IPS-18a (cell line): ENCODE measurements around the gene DHTKD1.

Experiments used
- H3K27ac ChIP-seq: one replicate; pipeline ENCODE4 v1.5.1; 2013; ENCODE audit warnings: low read length
- H3K27me3 ChIP-seq: one replicate; pipeline ENCODE4 v1.6.1; 2013; ENCODE audit warnings: mild to moderate bottlenecking, low read length; ENCODE audit not compliant: control insufficient read depth, insufficient read depth
- H3K36me3 ChIP-seq: one replicate; pipeline ENCODE4 v1.6.1; 2013; ENCODE audit warnings: low read depth, low read length; ENCODE audit not compliant: control insufficient read depth
- H3K4me1 ChIP-seq: one replicate; pipeline ENCODE4 v1.6.1; 2013; ENCODE audit warnings: low read depth, low read length; ENCODE audit not compliant: control insufficient read depth
- H3K4me3 ChIP-seq: one replicate; pipeline ENCODE4 v1.5.1; 2013; ENCODE audit warnings: low read length
- H3K9ac ChIP-seq: one replicate; pipeline ENCODE4 v1.6.1; 2013; ENCODE audit warnings: mild to moderate bottlenecking, low read length, moderate library complexity
- H3K9me3 ChIP-seq: one replicate; pipeline ENCODE4 v1.6.1; 2013; ENCODE audit warnings: low read depth, low read length; ENCODE audit not compliant: control insufficient read depth

Gene DHTKD1

GRCh38 chr10:12068449-12069269 lies at the start of gene DHTKD1:
Gene DHTKD1 (plus strand): TSS chr10:12068954. CDS start chr10:12069034, 80 bp downstream.
- no peaks in the 10 kb centered on the region for H3K36me3 ChIP-seq
- peaks cover 8% of the 10 kb centered on the region for H3K4me1 ChIP-seq
- H3K27ac ChIP-seq: peak within 1 kb of the TSS; percentile 71
- peak within 1 kb of the TSS; percentile 93 for H3K9ac ChIP-seq
- no peaks in the 10 kb centered on the region for H3K27me3 ChIP-seq
- H3K4me3 ChIP-seq: peak within 1 kb of the TSS; percentile 71
- H3K9me3 ChIP-seq: no peaks in the 10 kb centered on the region

DNA sequence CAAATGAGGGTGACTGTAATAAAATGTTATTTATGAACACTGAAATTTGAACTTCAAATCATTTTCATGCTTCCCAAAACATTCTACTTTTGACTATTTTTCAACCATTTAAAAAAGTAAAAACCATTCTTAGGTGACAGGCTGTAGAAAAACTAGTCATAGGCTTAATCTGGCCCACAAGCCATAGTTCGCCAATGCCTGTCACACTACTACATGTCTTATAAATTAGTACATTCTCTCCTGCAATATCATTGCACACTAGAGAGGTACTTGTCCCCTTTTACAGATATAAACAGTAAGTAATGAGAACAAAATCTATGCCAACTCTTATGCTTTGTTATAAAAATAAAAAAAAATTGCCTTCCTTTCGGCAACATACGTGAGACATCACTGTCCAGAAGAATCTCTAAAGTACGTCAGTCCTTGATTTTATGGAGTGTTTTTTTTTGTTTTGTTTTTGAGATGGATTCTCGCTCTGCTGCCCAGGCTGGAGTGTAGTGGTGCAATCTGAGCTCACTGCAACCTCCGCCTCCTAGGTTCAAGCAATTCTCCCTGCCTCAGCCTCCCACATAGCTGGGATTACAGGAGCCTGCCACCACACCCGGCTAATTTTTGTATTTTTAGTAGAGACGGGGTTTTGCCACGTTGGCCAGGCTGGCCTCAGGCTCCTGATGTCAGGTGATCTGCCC lies 49.3 kb upstream of the DHTKD1 start:
- no peak overlapping the region for H3K9ac ChIP-seq
- H3K27me3 ChIP-seq: no peaks in the 10 kb centered on the region
- H3K9me3 ChIP-seq: no peaks in the 10 kb centered on the region
- H3K4me1 ChIP-seq: no peaks in the 10 kb centered on the region
- H3K4me3 ChIP-seq: no peak overlapping the region
- H3K27ac ChIP-seq: no peak overlapping the region
- no peaks in the 10 kb centered on the region for H3K36me3 ChIP-seq

- no peak overlapping the region for H3K27ac ChIP-seq
- H3K27me3 ChIP-seq: no peaks in the 10 kb centered on the region
- no peak overlapping the region for H3K4me3 ChIP-seq
- no peaks in the 10 kb centered on the region for H3K9me3 ChIP-seq
- no peaks in the 10 kb centered on the region for H3K4me1 ChIP-seq
- H3K9ac ChIP-seq: no peak overlapping the region
- no peaks in the 10 kb centered on the region for H3K36me3 ChIP-seq
Measured at GRCh38 chr10:12020574-12020973, 48.2 kb upstream of the DHTKD1 start.

- no peak overlapping the region for H3K9ac ChIP-seq
- no peaks in the 10 kb centered on the region for H3K9me3 ChIP-seq
- H3K36me3 ChIP-seq: peaks cover 3% of the 10 kb centered on the region
- no peak overlapping the region for H3K27ac ChIP-seq
- H3K27me3 ChIP-seq: no peaks in the 10 kb centered on the region
- no peak overlapping the region for H3K4me3 ChIP-seq
- no peaks in the 10 kb centered on the region for H3K4me1 ChIP-seq
Measured at GRCh38 chr10:12022580-12023257, 46.0 kb upstream of the DHTKD1 start.

DNA sequence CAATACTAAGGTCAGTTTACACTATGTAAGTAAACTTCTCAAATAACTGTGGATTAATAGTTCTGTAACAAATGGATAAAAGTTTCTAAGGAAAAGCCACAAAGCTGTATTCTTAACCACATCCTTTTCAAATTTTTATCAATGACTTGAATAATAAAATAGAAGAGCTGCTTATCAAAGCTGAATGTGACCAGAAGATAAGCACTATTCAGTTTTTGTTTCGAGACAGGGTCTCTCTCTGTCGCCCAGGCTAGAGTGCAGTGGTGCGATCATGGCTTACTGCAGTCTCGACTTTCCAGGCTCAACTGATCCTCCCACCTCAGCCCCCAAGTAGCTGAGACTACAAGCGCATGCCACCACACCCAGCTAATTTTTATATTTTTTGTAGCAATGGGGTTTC lies 43.2 kb upstream of the DHTKD1 start:
- H3K36me3 ChIP-seq: peaks cover 24% of the 10 kb centered on the region

GRCh38 chr10:12027539-12027938 lies 41.2 kb upstream of the DHTKD1 start:
- Histone ChIP-seq H3K27ac (no peak overlapping the region), H3K9me3 (no peaks in the 10 kb centered on the region), H3K27me3 (no peaks in the 10 kb centered on the region), H3K9ac (no peak overlapping the region), H3K36me3 (peaks cover 27% of the 10 kb centered on the region), H3K4me3 (no peak overlapping the region), H3K4me1 (peaks cover 3% of the 10 kb centered on the region)

More for the DNA sequence above, 43.2 kb upstream of the DHTKD1 start:
- no peak overlapping the region for H3K27ac ChIP-seq
- no peak overlapping the region for H3K4me3 ChIP-seq
- no peak overlapping the region for H3K9ac ChIP-seq
- H3K9me3 ChIP-seq: no peaks in the 10 kb centered on the region
- peaks cover 3% of the 10 kb centered on the region for H3K4me1 ChIP-seq
- no peaks in the 10 kb centered on the region for H3K27me3 ChIP-seq

DNA sequence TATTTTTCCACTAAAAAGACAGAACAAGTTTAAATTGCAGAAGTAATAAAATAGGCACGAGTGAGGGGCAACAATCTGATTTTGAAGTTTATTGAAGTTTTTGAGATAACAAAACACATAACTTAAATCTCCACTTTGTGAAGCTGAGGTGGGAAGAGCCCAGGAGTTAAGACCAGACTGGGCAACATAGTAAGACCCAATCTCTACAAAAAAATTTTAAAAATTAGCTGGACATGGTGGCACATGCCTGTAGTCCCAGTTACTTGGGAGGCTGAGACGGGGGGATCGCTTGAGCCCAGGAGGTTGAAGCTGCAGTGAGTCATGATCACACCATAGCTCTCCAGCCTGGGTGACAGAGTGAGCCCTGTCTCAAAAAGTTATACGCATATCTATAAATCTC lies 37.4 kb upstream of the DHTKD1 start:
- no peaks in the 10 kb centered on the region for H3K9me3 ChIP-seq
- no peak overlapping the region for H3K27ac ChIP-seq
- peaks cover 3% of the 10 kb centered on the region for H3K4me1 ChIP-seq
- no peak overlapping the region for H3K9ac ChIP-seq
- H3K4me3 ChIP-seq: no peak overlapping the region
- H3K27me3 ChIP-seq: no peaks in the 10 kb centered on the region
- H3K36me3 ChIP-seq: peaks cover 47% of the 10 kb centered on the region

DNA sequence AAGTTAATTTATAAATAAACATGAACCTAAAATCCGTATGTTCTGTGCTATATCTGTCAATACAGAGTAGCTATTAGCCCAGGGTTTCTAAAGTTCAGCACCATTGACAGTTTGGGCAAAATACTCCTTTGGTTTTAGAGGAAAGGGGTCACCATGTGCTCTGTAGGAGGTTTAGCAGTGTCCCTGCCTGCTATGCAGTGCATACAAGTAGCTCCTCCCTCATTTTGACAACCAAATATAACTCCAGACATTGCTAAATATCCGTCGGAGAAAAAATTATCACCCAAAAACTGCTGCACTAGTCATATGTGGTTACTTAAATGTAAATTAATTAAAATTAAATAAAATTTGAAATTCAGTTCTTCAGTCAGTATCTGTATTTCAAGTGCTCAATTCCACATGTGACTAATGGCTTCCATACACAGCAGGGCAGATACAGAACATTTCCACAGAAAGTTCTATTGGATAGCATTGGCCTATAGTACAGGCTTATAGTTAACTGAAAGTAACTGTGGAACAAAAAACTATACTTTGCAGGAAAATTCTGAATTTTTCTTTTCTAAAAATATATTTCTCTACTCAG lies 32.6 kb upstream of the DHTKD1 start:
- Histone ChIP-seq H3K27ac (no peak overlapping the region), H3K4me1 (peaks cover 2% of the 10 kb centered on the region), H3K4me3 (no peak overlapping the region), H3K27me3 (no peaks in the 10 kb centered on the region), H3K9me3 (no peaks in the 10 kb centered on the region), H3K9ac (no peak overlapping the region), H3K36me3 (peaks cover 23% of the 10 kb centered on the region)

DNA sequence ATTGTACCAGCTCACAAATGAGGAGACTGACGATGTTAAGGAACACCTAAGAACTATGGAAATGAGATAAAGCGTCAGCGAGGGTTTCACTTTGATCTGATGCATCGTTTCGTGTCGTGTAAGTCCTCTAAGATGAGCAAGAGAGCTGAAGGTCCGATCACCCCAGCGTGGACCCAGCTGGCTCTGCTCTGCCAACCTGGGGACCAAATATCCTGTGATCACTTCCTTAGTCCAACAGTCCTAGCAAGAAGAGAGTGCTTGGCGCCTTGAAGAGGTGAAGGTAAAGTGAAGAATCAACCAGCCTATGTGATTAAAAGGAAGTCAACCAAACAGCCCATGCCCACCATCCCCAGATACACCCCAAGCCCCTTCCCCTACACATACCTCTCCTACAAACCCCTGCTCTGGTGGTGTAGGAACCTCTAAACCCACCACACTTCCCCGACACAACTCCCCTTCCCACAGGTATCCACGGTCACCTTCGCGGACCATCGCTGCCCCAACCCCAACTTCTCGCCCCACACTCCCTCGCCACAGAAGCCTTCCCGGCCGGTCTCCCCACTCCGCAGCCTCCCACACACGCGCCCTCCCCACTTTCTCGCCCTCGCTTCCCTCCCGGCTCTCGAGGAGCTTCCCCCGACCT lies 26.9 kb upstream of the DHTKD1 start:
- Histone ChIP-seq H3K27me3 (no peaks in the 10 kb centered on the region), H3K4me1 (peaks cover 13% of the 10 kb centered on the region), H3K36me3 (no peaks in the 10 kb centered on the region), H3K9ac (peak overlapping the region; percentile 95), H3K27ac (no peak overlapping the region), H3K4me3 (peak overlapping the region; percentile 88), H3K9me3 (no peaks in the 10 kb centered on the region)

DNA sequence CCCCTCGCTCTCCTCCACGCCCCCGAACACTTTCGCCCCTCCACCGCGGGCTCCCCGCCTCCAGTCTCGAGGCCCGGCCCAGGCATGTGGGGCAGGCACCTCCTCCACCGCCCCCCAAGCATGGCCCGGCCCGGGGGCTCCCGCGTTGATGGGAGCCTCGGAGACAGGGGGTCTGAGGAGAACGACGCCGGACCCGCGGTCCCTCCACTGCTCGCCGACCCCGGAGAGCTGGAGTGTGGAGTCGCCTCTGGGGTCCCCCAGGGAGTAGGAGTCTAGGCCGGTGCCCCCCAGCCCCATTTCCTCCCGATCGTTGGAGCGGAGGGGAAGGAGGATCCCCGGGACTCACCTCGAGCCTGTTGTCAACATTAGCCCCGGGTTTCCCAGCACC lies 26.4 kb upstream of the DHTKD1 start:
- peak overlapping the region; percentile 61 for H3K27ac ChIP-seq
- H3K4me1 ChIP-seq: peaks cover 13% of the 10 kb centered on the region
- H3K27me3 ChIP-seq: no peaks in the 10 kb centered on the region
- no peaks in the 10 kb centered on the region for H3K9me3 ChIP-seq
- peak overlapping the region; percentile 88 for H3K4me3 ChIP-seq
- no peaks in the 10 kb centered on the region for H3K36me3 ChIP-seq
- H3K9ac ChIP-seq: peak overlapping the region; percentile 95
